Body of pancreas (tissue), 4 donors: Measurements from ENCODE around the gene ATAD5. TPM values are rescaled to one million over a fixed set of nuclear protein-coding genes. Genes with fewer than 3 reads are reported as not detected.

ENCODE experiments used
- ATAC-seq: fragments of 150-250 bp; one replicate; pipeline ENCODE4 v1.9.1; 2016
- DNase-seq, 4 donors: peaks; one replicate each; pipeline ENCODE4 v3.0.0-alpha.2; 2019
- H3K27ac ChIP-seq, 4 donors: fragments of 200-600 bp; sonication (generic); 1 replicate in 3 of 4; 2 replicates in 1 of 4; pipeline versions ENCODE4 v1.5.1 to v1.6.1; 2016 to 2019; ENCODE audit warnings: mild to moderate bottlenecking in 1 of 4, mixed read lengths in 1 of 4, moderate library complexity in 1 of 4
- H3K27me3 ChIP-seq, 2 donors: fragments of 200-600 bp; sonication (generic); one replicate each; pipeline ENCODE4 v1.6.0; 2016; ENCODE audit warnings: mild to moderate bottlenecking in 1 of 2
- H3K36me3 ChIP-seq, 2 donors: fragments of 200-600 bp; sonication (generic); replicated peaks in 1 of 2; 2 replicates each; pipeline ENCODE4 v1.5.1; 2016; ENCODE audit warnings: low read depth in 2 of 2; ENCODE audit not compliant: insufficient read depth in 1 of 2
- H3K4me1 ChIP-seq: fragments of 200-600 bp; sonication (generic); one replicate; pipeline ENCODE4 v1.6.0; 2016
- H3K4me3 ChIP-seq, 2 donors: fragments of 200-600 bp; sonication (generic); 1 replicate in 1 of 2; 2 replicates in 1 of 2; pipeline ENCODE4 v1.5.1; 2016 to 2019
- H3K9me3 ChIP-seq, 3 donors: fragments of 200-600 bp; sonication (generic); 1 replicate in 2 of 3; 2 replicates in 1 of 3; pipeline ENCODE4 v1.5.1; 2016
- POLR2A ChIP-seq, 3 donors: fragments of 450-650 bp; IDR thresholded peaks; one replicate each; pipeline ENCODE4 v1.6.1; 2016; ENCODE audit warnings: antibody characterized with exemption in 3 of 3, mild to moderate bottlenecking in 2 of 3
- WGBS, 2 donors: methylation state at CpG; one replicate each; pipeline ENCODE4 v1.1.5; 2017; 5-methylcytosine and 5-hydroxymethylcytosine counted together
- intact Hi-C: fragments of 100-400 bp; cut with DNase I; formaldehyde crosslinking; loops from one replicate; pipeline ENCODE4 v1.15.1; 2023
- total RNA-seq, 2 donors: library from RNA; depleted of rRNA; stranded (reverse); fragments of >200 nt; gene quantifications; one replicate each; pipeline ENCODE4 v1.1.0, GENCODE V29; 2016
- TF ChIP-seq, protein P1 (sequence below), 7 experiments: fragments of 450-650 bp in 4 of 7; fragments of 200-600 bp in 3 of 7; sonication (generic) in 3 of 7; IDR thresholded peaks; one replicate each; pipeline ENCODE4 v1.5.1; 2016 to 2019; ENCODE audit warnings: antibody characterized with exemption in 7 of 7

ATAD5 gene
- total RNA-seq = 1 to 10 TPM; 1.0 to 1.6 TPM

DNA sequence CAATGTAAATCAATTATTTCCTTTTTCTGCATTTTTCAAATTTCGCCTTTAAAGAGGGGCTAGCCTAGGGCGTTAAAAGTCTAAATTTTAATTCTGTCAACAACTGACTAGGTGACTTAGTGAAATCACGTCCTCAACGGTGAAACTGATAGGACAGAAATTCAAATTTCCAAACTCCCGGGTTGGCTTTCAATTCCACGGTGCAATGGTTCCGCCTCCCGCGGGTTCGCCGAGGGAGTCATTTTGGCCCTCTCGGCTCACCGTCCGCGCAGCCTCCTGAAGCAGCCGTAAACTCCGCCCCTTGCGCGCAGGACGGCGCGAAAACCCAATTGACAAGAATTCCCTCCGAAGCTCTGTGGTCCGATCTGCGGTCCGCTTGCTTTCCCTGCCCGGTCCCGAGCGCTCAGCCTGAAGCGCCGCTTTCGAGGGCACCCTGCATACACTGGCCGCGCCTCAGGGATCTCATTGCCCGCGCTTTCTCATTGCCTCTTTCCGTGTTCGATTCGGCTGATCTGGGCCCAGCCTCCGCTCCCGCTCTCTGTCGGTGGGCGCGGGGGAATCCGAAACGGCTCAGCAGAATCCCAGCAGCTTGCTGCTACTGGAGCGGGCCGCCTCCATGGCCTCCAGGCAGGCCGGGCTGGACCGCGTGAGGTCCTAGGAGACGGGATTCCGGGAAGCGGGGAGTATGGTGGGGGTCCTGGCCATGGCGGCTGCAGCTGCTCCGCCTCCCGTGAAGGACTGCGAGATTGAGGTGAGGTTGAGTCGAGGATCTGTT lies at the start of gene ATAD5:
Gene ATAD5 (plus strand): TSS at position 304 of the 775 bp plus-strand sequence. CDS start 382 bp downstream, at position 686.
- peak within 1 kb of the TSS in 3 of 4 donors; percentile 22 to 44 (median 33) for H3K27ac ChIP-seq
- ATAC-seq = peak; percentile 100
- TF ChIP-seq, protein P1, sequence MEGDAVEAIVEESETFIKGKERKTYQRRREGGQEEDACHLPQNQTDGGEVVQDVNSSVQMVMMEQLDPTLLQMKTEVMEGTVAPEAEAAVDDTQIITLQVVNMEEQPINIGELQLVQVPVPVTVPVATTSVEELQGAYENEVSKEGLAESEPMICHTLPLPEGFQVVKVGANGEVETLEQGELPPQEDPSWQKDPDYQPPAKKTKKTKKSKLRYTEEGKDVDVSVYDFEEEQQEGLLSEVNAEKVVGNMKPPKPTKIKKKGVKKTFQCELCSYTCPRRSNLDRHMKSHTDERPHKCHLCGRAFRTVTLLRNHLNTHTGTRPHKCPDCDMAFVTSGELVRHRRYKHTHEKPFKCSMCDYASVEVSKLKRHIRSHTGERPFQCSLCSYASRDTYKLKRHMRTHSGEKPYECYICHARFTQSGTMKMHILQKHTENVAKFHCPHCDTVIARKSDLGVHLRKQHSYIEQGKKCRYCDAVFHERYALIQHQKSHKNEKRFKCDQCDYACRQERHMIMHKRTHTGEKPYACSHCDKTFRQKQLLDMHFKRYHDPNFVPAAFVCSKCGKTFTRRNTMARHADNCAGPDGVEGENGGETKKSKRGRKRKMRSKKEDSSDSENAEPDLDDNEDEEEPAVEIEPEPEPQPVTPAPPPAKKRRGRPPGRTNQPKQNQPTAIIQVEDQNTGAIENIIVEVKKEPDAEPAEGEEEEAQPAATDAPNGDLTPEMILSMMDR (IDR thresholded peaks at IDR 0.05) = peak in 1 of 7 experiments; percentile 26
- TF ChIP-seq POLR2A (IDR thresholded peaks at IDR 0.05) = peak in 1 of 3 donors; percentile 18
- DNase-seq = peak; percentile 89 to 95 (median 92)
- H3K9me3 ChIP-seq = no peaks in the 10 kb centered on the region
- WGBS, 2 donors = 0% methylated on average over 12 to 59 of the region's 59 CpGs
- H3K36me3 ChIP-seq = no peaks in the 10 kb centered on the region
- peaks cover 12% of the 10 kb centered on the region for H3K4me1 ChIP-seq
- intact Hi-C loops = no loop called here
- H3K4me3 ChIP-seq = peak within 1 kb of the TSS; percentile 66 to 69
- no peaks in the 10 kb centered on the region for H3K27me3 ChIP-seq

DNA sequence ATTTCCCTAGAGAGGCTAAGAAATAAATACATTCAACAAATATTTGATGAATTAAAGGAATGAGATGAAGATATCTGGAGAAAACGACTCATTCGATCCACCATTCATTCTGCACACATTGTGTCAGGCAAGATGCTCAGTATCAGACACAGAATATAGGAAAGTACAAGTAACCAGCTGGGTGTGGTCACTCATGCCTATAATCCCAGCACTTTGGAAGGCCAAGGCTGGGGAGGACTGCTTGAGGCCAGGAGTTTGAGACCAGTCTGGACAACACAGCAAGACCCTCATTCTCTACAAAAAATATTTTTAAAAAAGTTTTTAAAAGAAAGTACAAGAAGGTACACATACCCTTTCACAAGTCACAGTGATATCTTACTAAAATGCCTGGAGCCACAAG lies 49.6 kb upstream of the ATAD5 start:
- no peak for ATAC-seq
- intact Hi-C loops = no loop called here
- Histone ChIP-seq H3K27me3 (no peaks in the 10 kb centered on the region), H3K4me1 (no peaks in the 10 kb centered on the region), H3K36me3 (peaks cover 0 to 3% of the 10 kb centered on the region in 2 donors), H3K9me3 (no peaks in the 10 kb centered on the region), H3K4me3 (no peak overlapping the region), H3K27ac (no peak overlapping the region)
- 69 to 77% methylated on average over 2 of the region's 2 CpGs for WGBS, 2 donors
- TF ChIP-seq POLR2A (IDR thresholded peaks at IDR 0.05) = no peak
- TF ChIP-seq, protein P1 (IDR thresholded peaks at IDR 0.05) = no peak
- DNase-seq = no peak

GRCh38 chr17:30788918-30789317 lies 42.8 kb upstream of the ATAD5 start:
- no peak overlapping the region for H3K27ac ChIP-seq
- ATAC-seq = no peak

DNA sequence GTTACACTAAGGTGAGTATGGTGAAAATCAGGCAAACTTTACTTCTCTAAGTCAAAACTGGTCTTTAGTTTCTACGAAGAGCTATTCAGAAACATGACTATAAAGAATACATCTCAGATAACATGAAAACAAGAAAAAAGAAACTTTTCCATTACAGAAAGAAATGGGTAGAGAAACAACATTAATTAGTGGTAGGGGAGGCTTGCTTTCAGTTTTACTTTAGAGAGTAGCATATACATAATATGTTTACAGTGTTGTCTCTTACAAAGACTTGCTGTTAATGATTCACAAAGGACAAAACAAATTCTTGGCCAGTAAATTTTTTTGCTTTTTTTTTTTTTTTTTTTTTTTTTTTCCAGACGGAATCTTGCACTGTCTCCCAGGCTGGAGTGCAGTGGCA lies 41.5 kb upstream of the ATAD5 start:
- DNase-seq (no peak), ATAC-seq (no peak)
- H3K4me3 ChIP-seq = no peak overlapping the region
- WGBS, 2 donors = 75 to 76% methylated on average over 2 of the region's 2 CpGs
- no peaks in the 10 kb centered on the region for H3K4me1 ChIP-seq
- intact Hi-C loops = no loop called here
- H3K27me3 ChIP-seq = no peaks in the 10 kb centered on the region
- H3K9me3 ChIP-seq = no peaks in the 10 kb centered on the region
- peaks cover 0 to 13% of the 10 kb centered on the region in 2 donors for H3K36me3 ChIP-seq
- TF ChIP-seq, protein P1 (IDR thresholded peaks at IDR 0.05) = no peak
- TF ChIP-seq POLR2A (IDR thresholded peaks at IDR 0.05) = no peak
- H3K27ac ChIP-seq = no peak overlapping the region

More at GRCh38 chr17:30788918-30789317, 42.8 kb upstream of the ATAD5 start:
- TF ChIP-seq POLR2A (IDR thresholded peaks at IDR 0.05) = no peak
- TF ChIP-seq, protein P1 (IDR thresholded peaks at IDR 0.05) = no peak
- Histone ChIP-seq H3K36me3 (peaks cover 0 to 13% of the 10 kb centered on the region in 2 donors), H3K4me3 (no peak overlapping the region), H3K9me3 (no peaks in the 10 kb centered on the region), H3K4me1 (no peaks in the 10 kb centered on the region), H3K27me3 (no peaks in the 10 kb centered on the region)
- intact Hi-C loops = no loop called here
- 93 to 98% methylated on average over 2 of the region's 2 CpGs for WGBS, 2 donors
- DNase-seq = no peak
